ENCODE measurements around the gene CENATAC. TPM values are rescaled to one million over a fixed set of nuclear protein-coding genes. Genes with fewer than 3 reads are reported as not detected.

The CENATAC gene
- total RNA-seq, 1 experiment from 2014 or later: 185 TPM

GRCh38 chr11:119018074-119018938, 20.4 kb downstream of the CENATAC start, which contains the start of the genes RPS25 and TRAPPC4:
TSS of gene RPS25 (minus strand) at chr11:119018343. CDS start at chr11:119018284, 59 bp downstream.
TSS of gene TRAPPC4 (plus strand) at chr11:119018766. CDS start at chr11:119018796, 30 bp downstream.
- no peak for TF ChIP-seq CTCF (IDR thresholded peaks at IDR 0.05; ENCODE audit: insufficient read depth in 1 of 2, low read depth in 1 of 2, low read length in 1 of 2, severe bottlenecking in 1 of 2, unreplicated experiment in 1 of 2)
- Mint-ChIP-seq H3K9me3 (ENCODE audit: unreplicated experiment) (no peaks in the 10 kb centered on the region), H3K27me3 (ENCODE audit: insufficient read depth, unreplicated experiment) (no peaks in the 10 kb centered on the region), H3K36me3 (ENCODE audit: insufficient read depth, unreplicated experiment) (peaks cover 99% of the 10 kb centered on the region), H3K27ac (ENCODE audit: unreplicated experiment) (peak within 1 kb of the TSS; percentile 98), H3K4me3 (ENCODE audit: unreplicated experiment) (peak within 1 kb of the TSS; percentile 96), H3K4me1 (ENCODE audit: low read depth, unreplicated experiment) (peaks cover 25% of the 10 kb centered on the region)
- H3K9me3 ChIP-seq: no peaks in the 10 kb centered on the region
- peaks cover 46% of the 10 kb centered on the region for H3K4me1 ChIP-seq
- H3K4me3 ChIP-seq (ENCODE audit: low read depth, low read length): peak within 1 kb of the TSS; percentile 91
- peaks cover 15% of the 10 kb centered on the region for H3K36me3 ChIP-seq (ENCODE audit: control insufficient read depth, insufficient read depth, low read length)
- POLR2A ChIA-PET: interaction anchor here (0.5 to 2.2 kb wide), 11 partner anchors 12 to 106 kb away, joined by 3 to 13 read pairs (median 4); partner anchors contain the start of genes DPAGT1, HMBS, SLC37A4 and VPS11
- no peaks in the 10 kb centered on the region for H3K27me3 ChIP-seq (replicated peaks; ENCODE audit: control insufficient read depth, insufficient read depth, low read length)
- intact Hi-C loops (cut with micrococcal nuclease; ENCODE audit: unreplicated experiment): loop anchor here (1.0 to 2.0 kb wide), 4 partner anchors 12 to 76 kb away; partner anchors contain the start of genes CENATAC, HYOU1 and SLC37A4
- CTCF ChIA-PET: interaction anchor here (0.6 to 1.3 kb wide), 5 partner anchors 23 to 1840 kb away, joined by 3 to 6 read pairs (median 4); partner anchors contain the start of genes SIDT2 and VPS11
- peak; percentile 98 to 99 for DNase-seq
- no TSS peak for BruUV-seq (replicated peaks)

- no peaks in the 10 kb centered on the region for H3K27me3 Mint-ChIP-seq (ENCODE audit: insufficient read depth, unreplicated experiment)
- CTCF ChIA-PET: interaction anchor here (0.9 kb wide), 1 partner anchor 10 kb away, joined by 5 read pairs; the partner anchor contains the start of gene SLC37A4
- H3K27me3 ChIP-seq (replicated peaks; ENCODE audit: control insufficient read depth, insufficient read depth, low read length): no peaks in the 10 kb centered on the region
- peaks cover 99% of the 10 kb centered on the region for H3K36me3 Mint-ChIP-seq (ENCODE audit: insufficient read depth, unreplicated experiment)
- BruUV-seq (replicated peaks): no TSS peak
- peaks cover 63% of the 10 kb centered on the region for H3K4me1 ChIP-seq
- intact Hi-C loops (cut with micrococcal nuclease; ENCODE audit: unreplicated experiment): loop anchor here (2.0 kb wide), 1 partner anchor 75 kb away; a partner anchor contains a TSS
- H3K9me3 ChIP-seq: no peaks in the 10 kb centered on the region
- TF ChIP-seq CTCF (IDR thresholded peaks at IDR 0.05; ENCODE audit: insufficient read depth in 1 of 2, low read depth in 1 of 2, low read length in 1 of 2, severe bottlenecking in 1 of 2, unreplicated experiment in 1 of 2): no peak
- H3K36me3 ChIP-seq (ENCODE audit: control insufficient read depth, insufficient read depth, low read length): peaks cover 12% of the 10 kb centered on the region
- POLR2A ChIA-PET: interaction anchor here (1.0 to 2.2 kb wide), 2 partner anchors 21 to 22 kb away, joined by 3 to 13 read pairs; partner anchors contain the start of gene CENATAC
- DNase-seq: no peak
- H3K27ac Mint-ChIP-seq (ENCODE audit: unreplicated experiment): peak overlapping the region; percentile 98
- H3K4me3 Mint-ChIP-seq (ENCODE audit: unreplicated experiment): peak overlapping the region; percentile 96
- H3K4me3 ChIP-seq (ENCODE audit: low read depth, low read length): peak overlapping the region; percentile 91
- H3K4me1 Mint-ChIP-seq (ENCODE audit: low read depth, unreplicated experiment): peaks cover 39% of the 10 kb centered on the region
- no peaks in the 10 kb centered on the region for H3K9me3 Mint-ChIP-seq (ENCODE audit: unreplicated experiment)
These were observed 22.1 kb downstream of the CENATAC start for GRCh38 chr11:119019996-119020395.

GRCh38 chr11:119021631-119022030, 23.7 kb downstream of the CENATAC start:
- no peaks in the 10 kb centered on the region for H3K9me3 ChIP-seq
- ChIA-PET POLR2A (interaction anchor here (1.3 kb wide), 1 partner anchor 8 kb away, joined by 4 read pairs; no protein-coding TSS in a partner anchor), CTCF (interaction anchor here (0.5 kb wide), 1 partner anchor 106 kb away, joined by 6 read pairs; no protein-coding TSS in a partner anchor)
- H3K27ac Mint-ChIP-seq (ENCODE audit: unreplicated experiment): peak overlapping the region; percentile 15
- peaks cover 96% of the 10 kb centered on the region for H3K36me3 Mint-ChIP-seq (ENCODE audit: insufficient read depth, unreplicated experiment)
- H3K4me3 Mint-ChIP-seq (ENCODE audit: unreplicated experiment): peak overlapping the region; percentile 96
- H3K4me1 Mint-ChIP-seq (ENCODE audit: low read depth, unreplicated experiment): peaks cover 41% of the 10 kb centered on the region
- TF ChIP-seq CTCF (IDR thresholded peaks at IDR 0.05; ENCODE audit: insufficient read depth in 1 of 2, low read depth in 1 of 2, low read length in 1 of 2, severe bottlenecking in 1 of 2, unreplicated experiment in 1 of 2): no peak
- intact Hi-C loops (cut with micrococcal nuclease; ENCODE audit: unreplicated experiment): no loop called here
- no TSS peak for BruUV-seq (replicated peaks)
- H3K4me1 ChIP-seq: peaks cover 66% of the 10 kb centered on the region
- H3K27me3 ChIP-seq (replicated peaks; ENCODE audit: control insufficient read depth, insufficient read depth, low read length): no peaks in the 10 kb centered on the region
- H3K27me3 Mint-ChIP-seq (ENCODE audit: insufficient read depth, unreplicated experiment): no peaks in the 10 kb centered on the region
- H3K36me3 ChIP-seq (ENCODE audit: control insufficient read depth, insufficient read depth, low read length): peaks cover 11% of the 10 kb centered on the region
- no peak for DNase-seq
- H3K9me3 Mint-ChIP-seq (ENCODE audit: unreplicated experiment): no peaks in the 10 kb centered on the region
- no peak overlapping the region for H3K4me3 ChIP-seq (ENCODE audit: low read depth, low read length)

Measured in Caco-2 (cell line).